Astrocyte (in vitro differentiated cells and primary cell): ENCODE data around the gene C3orf20.

Experiments
- EZH2 ChIP-seq: IDR thresholded peaks from 2 replicates; pipeline ENCODE4 v1.6.1; 2012; ENCODE audit warnings: mild to moderate bottlenecking, low read length, inconsistent platforms; ENCODE audit not compliant: insufficient read depth
- TF ChIP-seq, protein P1 (sequence below): IDR thresholded peaks from 2 replicates; pipeline ENCODE4 v1.5.1; 2011; ENCODE audit warnings: low read depth, mild to moderate bottlenecking, inconsistent platforms, low read length, moderate library complexity; ENCODE audit not compliant: insufficient read depth

DNA sequence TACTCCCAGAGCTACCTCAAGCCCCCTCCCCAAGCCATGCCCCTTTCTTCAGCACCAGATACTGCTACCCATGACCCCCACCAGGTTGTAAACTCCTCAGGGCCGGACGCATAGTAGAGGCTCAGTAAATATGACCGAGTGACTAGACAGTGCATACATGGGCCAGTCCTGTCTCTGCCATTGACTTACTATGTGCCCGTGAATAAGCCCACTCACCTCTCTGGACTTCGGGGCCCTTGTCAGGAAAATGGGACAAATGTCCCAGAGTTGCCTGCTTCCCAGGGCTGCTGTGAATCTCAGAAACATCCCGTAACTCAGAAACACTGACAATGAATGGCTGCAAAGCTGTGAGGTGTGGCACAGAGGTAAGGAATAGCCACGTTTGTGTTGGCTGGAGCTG is 95.7 kb downstream of the C3orf20 start:
- TF ChIP-seq, protein P1, sequence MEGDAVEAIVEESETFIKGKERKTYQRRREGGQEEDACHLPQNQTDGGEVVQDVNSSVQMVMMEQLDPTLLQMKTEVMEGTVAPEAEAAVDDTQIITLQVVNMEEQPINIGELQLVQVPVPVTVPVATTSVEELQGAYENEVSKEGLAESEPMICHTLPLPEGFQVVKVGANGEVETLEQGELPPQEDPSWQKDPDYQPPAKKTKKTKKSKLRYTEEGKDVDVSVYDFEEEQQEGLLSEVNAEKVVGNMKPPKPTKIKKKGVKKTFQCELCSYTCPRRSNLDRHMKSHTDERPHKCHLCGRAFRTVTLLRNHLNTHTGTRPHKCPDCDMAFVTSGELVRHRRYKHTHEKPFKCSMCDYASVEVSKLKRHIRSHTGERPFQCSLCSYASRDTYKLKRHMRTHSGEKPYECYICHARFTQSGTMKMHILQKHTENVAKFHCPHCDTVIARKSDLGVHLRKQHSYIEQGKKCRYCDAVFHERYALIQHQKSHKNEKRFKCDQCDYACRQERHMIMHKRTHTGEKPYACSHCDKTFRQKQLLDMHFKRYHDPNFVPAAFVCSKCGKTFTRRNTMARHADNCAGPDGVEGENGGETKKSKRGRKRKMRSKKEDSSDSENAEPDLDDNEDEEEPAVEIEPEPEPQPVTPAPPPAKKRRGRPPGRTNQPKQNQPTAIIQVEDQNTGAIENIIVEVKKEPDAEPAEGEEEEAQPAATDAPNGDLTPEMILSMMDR, result no peak
- TF ChIP-seq EZH2, result no peak
